Measurements from ENCODE around the gene GSAP.

GRCh38 chr7:77419102-77419501, 3.0 kb upstream of the GSAP start:
- TF ChIP-seq CTCF (IDR thresholded peaks at IDR 0.05): no peak
- TF ChIP-seq ZFX (IDR thresholded peaks at IDR 0.05; ENCODE audit: borderline replicate concordance): no peak
